Measurements from ENCODE around the gene IL2RA.

Gene IL2RA

DNA sequence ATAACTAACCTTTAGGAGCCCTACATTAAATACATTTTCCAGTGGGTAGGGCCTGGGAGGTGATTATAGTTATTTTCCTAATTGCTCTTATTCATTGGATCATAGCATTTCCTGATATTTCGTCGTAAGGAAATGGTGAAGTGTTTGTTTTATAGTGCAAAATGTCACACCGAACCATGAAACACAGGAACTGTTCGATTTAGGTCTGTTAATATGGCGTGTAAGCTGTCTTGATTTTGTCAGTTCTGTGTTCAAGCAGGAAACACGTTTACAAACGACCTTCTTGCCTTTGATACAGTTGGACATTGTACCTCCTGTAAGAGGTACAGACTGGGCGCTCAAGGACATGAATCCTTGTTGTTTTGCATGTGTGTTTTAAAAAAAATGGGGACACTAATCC lies 41.4 kb upstream of the IL2RA start:
- TF ChIP-seq, protein P1, sequence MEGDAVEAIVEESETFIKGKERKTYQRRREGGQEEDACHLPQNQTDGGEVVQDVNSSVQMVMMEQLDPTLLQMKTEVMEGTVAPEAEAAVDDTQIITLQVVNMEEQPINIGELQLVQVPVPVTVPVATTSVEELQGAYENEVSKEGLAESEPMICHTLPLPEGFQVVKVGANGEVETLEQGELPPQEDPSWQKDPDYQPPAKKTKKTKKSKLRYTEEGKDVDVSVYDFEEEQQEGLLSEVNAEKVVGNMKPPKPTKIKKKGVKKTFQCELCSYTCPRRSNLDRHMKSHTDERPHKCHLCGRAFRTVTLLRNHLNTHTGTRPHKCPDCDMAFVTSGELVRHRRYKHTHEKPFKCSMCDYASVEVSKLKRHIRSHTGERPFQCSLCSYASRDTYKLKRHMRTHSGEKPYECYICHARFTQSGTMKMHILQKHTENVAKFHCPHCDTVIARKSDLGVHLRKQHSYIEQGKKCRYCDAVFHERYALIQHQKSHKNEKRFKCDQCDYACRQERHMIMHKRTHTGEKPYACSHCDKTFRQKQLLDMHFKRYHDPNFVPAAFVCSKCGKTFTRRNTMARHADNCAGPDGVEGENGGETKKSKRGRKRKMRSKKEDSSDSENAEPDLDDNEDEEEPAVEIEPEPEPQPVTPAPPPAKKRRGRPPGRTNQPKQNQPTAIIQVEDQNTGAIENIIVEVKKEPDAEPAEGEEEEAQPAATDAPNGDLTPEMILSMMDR (IDR thresholded peaks at IDR 0.05; ENCODE audit: low read depth, low read length), result no peak
- Histone ChIP-seq H3K27ac (no peak overlapping the region), H3K36me3 (peaks cover 13% of the 10 kb centered on the region), H3K4me3 (ENCODE audit: low read depth, low read length) (no peak overlapping the region), H3K27me3 (ENCODE audit: insufficient read depth, low read depth, severe bottlenecking) (no peaks in the 10 kb centered on the region), H3K9me3 (ENCODE audit: severe bottlenecking) (no peaks in the 10 kb centered on the region)
- no peak for DNase-seq

DNA sequence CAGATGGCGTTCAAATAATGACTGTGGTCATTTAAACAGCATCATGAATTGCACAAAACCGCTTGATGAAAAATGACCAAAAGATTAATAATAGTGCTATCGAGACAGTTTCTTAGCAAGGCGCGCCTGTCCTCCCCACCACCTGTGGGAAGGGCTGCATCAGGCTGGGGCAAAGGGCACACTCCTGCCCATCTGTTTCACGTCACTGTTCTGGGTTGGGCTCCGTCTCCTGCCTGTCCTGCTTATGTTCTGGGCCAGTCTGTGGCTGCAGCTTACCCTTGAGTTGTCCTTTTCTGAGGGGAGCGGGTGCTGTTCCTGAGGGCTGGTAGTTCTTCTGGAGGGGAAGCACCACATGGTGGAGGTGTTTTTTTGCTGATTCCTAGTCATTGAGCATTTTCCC lies 40.0 kb upstream of the IL2RA start:
- Histone ChIP-seq H3K27ac (no peak overlapping the region), H3K36me3 (peaks cover 16% of the 10 kb centered on the region), H3K4me3 (ENCODE audit: low read depth, low read length) (no peak overlapping the region), H3K9me3 (ENCODE audit: severe bottlenecking) (no peaks in the 10 kb centered on the region), H3K27me3 (ENCODE audit: insufficient read depth, low read depth, severe bottlenecking) (no peaks in the 10 kb centered on the region)
- TF ChIP-seq, protein P1 (IDR thresholded peaks at IDR 0.05; ENCODE audit: low read depth, low read length), result no peak
- no peak for DNase-seq

DNA sequence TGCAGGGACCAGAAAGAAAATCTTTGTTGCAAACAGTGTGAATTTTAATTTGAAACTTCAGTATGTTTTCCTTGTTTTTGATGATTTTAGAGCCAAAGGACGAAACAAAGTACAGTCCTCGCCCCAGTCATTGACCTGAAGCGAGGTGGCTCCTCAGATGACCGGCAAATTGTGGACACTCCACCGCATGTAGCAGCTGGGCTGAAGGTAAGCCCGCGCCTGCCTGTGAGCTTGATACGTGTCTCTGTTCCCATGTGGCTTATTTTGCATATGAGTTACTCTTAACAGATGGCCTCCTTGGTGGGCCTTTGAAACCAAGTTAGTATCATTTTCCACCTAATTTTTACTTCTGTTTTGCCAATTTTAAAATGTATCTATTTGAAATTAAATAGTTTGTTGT lies 39.0 kb upstream of the IL2RA start:
- Histone ChIP-seq H3K27me3 (ENCODE audit: insufficient read depth, low read depth, severe bottlenecking) (no peaks in the 10 kb centered on the region), H3K36me3 (peaks cover 13% of the 10 kb centered on the region), H3K9me3 (ENCODE audit: severe bottlenecking) (no peaks in the 10 kb centered on the region), H3K4me3 (ENCODE audit: low read depth, low read length) (no peak overlapping the region), H3K27ac (no peak overlapping the region)
- TF ChIP-seq, protein P1 (IDR thresholded peaks at IDR 0.05; ENCODE audit: low read depth, low read length), result no peak
- no peak for DNase-seq

DNA sequence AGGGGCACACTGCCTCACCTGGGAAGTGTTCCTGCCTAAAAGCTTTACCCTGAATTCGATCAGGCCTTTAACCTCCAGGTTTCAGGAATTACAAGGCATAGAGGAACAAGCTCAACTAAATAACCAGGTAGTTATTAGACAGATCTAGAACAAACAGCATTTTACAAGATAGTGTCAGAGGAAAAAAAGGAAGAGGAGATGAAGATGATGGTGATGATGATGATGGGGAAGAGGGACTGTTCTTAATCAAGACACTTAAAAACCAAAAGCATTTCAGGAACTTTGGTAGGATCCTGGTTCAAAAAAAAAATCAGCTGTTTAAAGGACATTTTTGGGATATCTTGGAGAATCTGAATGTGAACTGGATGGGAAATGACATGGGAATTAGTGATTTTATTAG lies 38.2 kb upstream of the IL2RA start:
- no peaks in the 10 kb centered on the region for H3K9me3 ChIP-seq (ENCODE audit: severe bottlenecking)
- peaks cover 13% of the 10 kb centered on the region for H3K36me3 ChIP-seq
- H3K27ac ChIP-seq, result no peak overlapping the region
- TF ChIP-seq, protein P1 (IDR thresholded peaks at IDR 0.05; ENCODE audit: low read depth, low read length), result no peak
- H3K4me3 ChIP-seq (ENCODE audit: low read depth, low read length), result no peak overlapping the region
- no peak for DNase-seq
- no peaks in the 10 kb centered on the region for H3K27me3 ChIP-seq (ENCODE audit: insufficient read depth, low read depth, severe bottlenecking)

DNA sequence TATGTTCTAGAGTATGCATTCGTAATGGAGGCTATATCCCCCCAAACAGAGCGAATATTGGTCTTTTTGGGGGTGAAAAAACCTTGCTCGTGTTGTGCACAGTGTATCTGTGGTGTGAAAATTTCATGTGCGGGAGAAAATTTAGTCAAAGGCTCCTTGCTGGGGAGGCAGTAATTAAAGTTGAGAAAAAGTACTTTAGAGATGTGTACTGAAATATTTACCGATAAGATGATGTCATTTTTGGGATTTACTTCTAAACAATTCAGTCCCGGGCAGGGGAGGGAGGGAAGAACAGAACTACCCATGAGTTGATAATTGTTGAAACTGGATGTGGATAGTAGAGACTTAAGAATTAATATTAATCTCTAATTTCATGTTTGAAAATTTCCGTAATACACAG lies 36.0 kb upstream of the IL2RA start:
- Histone ChIP-seq H3K27me3 (ENCODE audit: insufficient read depth, low read depth, severe bottlenecking) (no peaks in the 10 kb centered on the region), H3K9me3 (ENCODE audit: severe bottlenecking) (no peaks in the 10 kb centered on the region), H3K4me3 (ENCODE audit: low read depth, low read length) (no peak overlapping the region), H3K27ac (no peak overlapping the region), H3K36me3 (peaks cover 13% of the 10 kb centered on the region)
- TF ChIP-seq, protein P1 (IDR thresholded peaks at IDR 0.05; ENCODE audit: low read depth, low read length), result no peak
- no peak for DNase-seq

DNA sequence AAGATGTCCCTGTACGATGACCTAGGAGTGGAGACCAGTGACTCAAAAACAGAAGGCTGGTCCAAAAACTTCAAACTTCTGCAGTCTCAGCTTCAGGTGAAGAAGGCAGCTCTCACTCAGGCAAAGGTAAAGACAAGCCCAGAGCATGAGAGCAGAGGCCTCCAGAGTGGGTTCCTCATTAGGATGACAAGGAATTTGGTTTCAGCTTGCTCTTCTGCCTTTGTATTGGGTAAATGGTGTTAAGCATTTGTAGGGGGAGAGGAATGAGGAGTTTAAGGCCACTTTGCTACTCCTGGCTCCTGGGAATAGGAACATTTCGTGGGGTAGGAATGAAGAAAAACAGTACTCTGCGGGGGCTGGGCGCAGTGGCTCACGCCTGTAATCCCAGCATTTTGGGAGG lies 34.9 kb upstream of the IL2RA start:
- peaks cover 11% of the 10 kb centered on the region for H3K36me3 ChIP-seq
- DNase-seq, result no peak
- H3K27me3 ChIP-seq (ENCODE audit: insufficient read depth, low read depth, severe bottlenecking), result no peaks in the 10 kb centered on the region
- H3K27ac ChIP-seq, result no peak overlapping the region
- no peaks in the 10 kb centered on the region for H3K9me3 ChIP-seq (ENCODE audit: severe bottlenecking)
- no peak overlapping the region for H3K4me3 ChIP-seq (ENCODE audit: low read depth, low read length)
- TF ChIP-seq, protein P1 (IDR thresholded peaks at IDR 0.05; ENCODE audit: low read depth, low read length), result no peak
